ENCODE results near the gene SPP2. TPM values are rescaled to one million over a fixed set of nuclear protein-coding genes. Genes with fewer than 3 reads are reported as not detected.

Gene SPP2
- total RNA-seq, 1 experiment from 2014 or later: not detected

GRCh38 chr2:234058881-234059280 lies 8.4 kb downstream of the SPP2 start:
- Histone ChIP-seq H2BK5ac (ENCODE audit: insufficient read length, low read length) (no peak overlapping the region), H4K5ac (ENCODE audit: insufficient read length, low read depth, low read length) (no peak overlapping the region), H3K23me2 (ENCODE audit: insufficient read length, low read depth, low read length, poor library complexity, severe bottlenecking) (no peaks in the 10 kb centered on the region), H2BK120ac (ENCODE audit: low read depth, low read length, poor library complexity, severe bottlenecking) (no peak overlapping the region), H4K91ac (ENCODE audit: insufficient read length, low read depth, low read length) (no peak overlapping the region), H3K27me3 (ENCODE audit: insufficient read depth, low read length) (no peaks in the 10 kb centered on the region), H2BK15ac (ENCODE audit: low read depth, low read length) (no peak overlapping the region), H3K14ac (ENCODE audit: insufficient read depth, low read length) (no peak overlapping the region), H3K4me1 (ENCODE audit: insufficient read depth, low read length) (no peaks in the 10 kb centered on the region), H2AFZ (ENCODE audit: low read length) (no peak overlapping the region), H3K27ac (ENCODE audit: insufficient read length, low read depth, low read length) (no peak overlapping the region), H3K56ac (ENCODE audit: insufficient read length, low read depth, low read length) (no peak overlapping the region), H3K9me3 (ENCODE audit: control insufficient read depth, low read depth, low read length) (no peaks in the 10 kb centered on the region), H2BK20ac (ENCODE audit: low read depth, low read length, poor library complexity, severe bottlenecking) (no peak overlapping the region), H3K79me2 (ENCODE audit: insufficient read depth, low read length) (no peaks in the 10 kb centered on the region), H3K4ac (ENCODE audit: low read depth, low read length) (no peak overlapping the region), H3K18ac (ENCODE audit: insufficient read length, low read depth, low read length) (no peak overlapping the region), H2AK5ac (ENCODE audit: insufficient read length, low read length) (no peak overlapping the region), H3K4me2 (ENCODE audit: insufficient read depth, insufficient read length, low read length) (no peak overlapping the region), H3K79me1 (ENCODE audit: insufficient read depth, low read depth, low read length, poor library complexity, severe bottlenecking) (no peaks in the 10 kb centered on the region), H3T11ph (ENCODE audit: low read length) (no peak overlapping the region), H3K9ac (ENCODE audit: extremely low read depth, insufficient read length, low read length) (no peak overlapping the region), H3K23ac (ENCODE audit: insufficient read length, low read depth, low read length) (no peak overlapping the region), H4K20me1 (ENCODE audit: control insufficient read depth, insufficient read depth, insufficient read length) (no peaks in the 10 kb centered on the region), H4K8ac (replicated peaks; ENCODE audit: insufficient read length, low read depth, low read length) (no peak overlapping the region), H2BK12ac (ENCODE audit: insufficient read length, low read depth, low read length) (no peak overlapping the region)
- no peak for TF ChIP-seq CTCF (conservative IDR thresholded peaks at IDR 0.05)
- peaks cover 3% of the 10 kb centered on the region; the same call in 1 of the 2 replicates for H3K27me3 Mint-ChIP-seq (ENCODE audit: low read depth)
- no CpG with 5 or more reads among the region's 4 CpGs for WGBS (ENCODE audit: extremely low coverage, insufficient read length, low lambda C conversion rate)
- H3K9me3 Mint-ChIP-seq: no peaks in the 10 kb centered on the region; a peak in 2 of 5 replicates
- no peak overlapping the region for H3K27ac Mint-ChIP-seq
- DNase-seq: no peak
- peaks cover 4 to 6% of the 10 kb centered on the region in 2 experiments; a peak in 2 of 4 replicates for H3K4me1 Mint-ChIP-seq
- H3K4me3 Mint-ChIP-seq: no peak overlapping the region
- peaks cover 0 to 2% (median 0%) of the 10 kb centered on the region in 3 experiments; a peak in 1 of 7 replicates for H3K36me3 Mint-ChIP-seq (ENCODE audit: insufficient read depth in 1 of 3, low read depth in 3 of 3)

Measured in H9 (cell line).